ENCODE results near the gene ETS2.

GRCh38 chr21:38838598-38839327 lies 33.0 kb downstream of the ETS2 start:
- TF ChIP-seq EZH2 (IDR thresholded peaks at IDR 0.05) = no peak
- no peak for TF ChIP-seq CTCF (IDR thresholded peaks at IDR 0.05)
- no peak for TF ChIP-seq EZH2phosphoT487 (IDR thresholded peaks at IDR 0.05)
